Left lung (tissue), 10 donors: Measurements from ENCODE around the gene AADACL4. TPM values are rescaled to one million over a fixed set of nuclear protein-coding genes. Genes with fewer than 3 reads are reported as not detected.

Experiments used
- ATAC-seq: fragments of 200-7000 bp; cut with Tn5 transposase; one replicate; pipeline ENCODE4 v1.9.1; 2020; ENCODE audit warnings: moderate library complexity
- DNase-seq, 4 donors: peaks; one replicate each; pipeline ENCODE4 v3.0.0-alpha.2; 2013 to 2020
- H3K27ac ChIP-seq, 2 donors: fragments of 200-600 bp; sonication (generic) in 1 of 2; one replicate each; pipeline versions ENCODE4 v1.5.0 to v1.8.0; 2020 to 2021
- H3K27me3 ChIP-seq, 2 donors: fragments of 200-600 bp; sonication (generic) in 1 of 2; one replicate each; pipeline versions ENCODE4 v1.5.0 to v1.8.0; 2020 to 2021
- H3K36me3 ChIP-seq, 2 donors: fragments of 200-600 bp; sonication (generic) in 1 of 2; one replicate each; pipeline versions ENCODE4 v1.5.0 to v1.8.0; 2020 to 2021
- H3K4me1 ChIP-seq, 2 donors: fragments of 200-600 bp; one replicate each; pipeline ENCODE4 v1.8.0; 2021
- H3K4me3 ChIP-seq, 2 donors: fragments of 200-600 bp; sonication (generic) in 1 of 2; one replicate each; pipeline versions ENCODE4 v1.5.0 to v1.8.0; 2020 to 2021; ENCODE audit warnings: mild to moderate bottlenecking in 1 of 2
- H3K9me3 ChIP-seq, 2 donors: fragments of 200-600 bp; sonication (generic) in 1 of 2; one replicate each; pipeline versions ENCODE4 v1.5.0 to v1.8.0; 2020 to 2021
- intact Hi-C, 2 donors: fragments of 100-400 bp; cut with DNase I; formaldehyde crosslinking; loops; one replicate each; pipeline versions ENCODE4 v1.11.2 to v1.14.2; 2022
- polyA plus RNA-seq, 6 donors: library from polyadenylated mRNA; unstranded; fragments of 120-200 nt; gene quantifications; one replicate each; pipeline ENCODE4 v1.2.1, GENCODE V29; 2013; ENCODE audit not compliant: insufficient read length in 6 of 6
- total RNA-seq, 2 donors: library from RNA; stranded (reverse); fragmentation: NEBNext Ultra II Directional; extraction: Animal tissue kit (Norgen Biotek cat#: 25700); gene quantifications; one replicate each; pipeline ENCODE4 v1.2.1, GENCODE V29; 2021
- TF ChIP-seq, protein P1 (sequence below), 2 donors: fragments of 200-600 bp; sonication (generic) in 1 of 2; IDR thresholded peaks; one replicate each; pipeline versions ENCODE4 v1.5.0 to v1.8.0; 2021; ENCODE audit warnings: antibody characterized with exemption in 2 of 2
- donor health status: DM: no; HTN: yes; CAD: no.
- donor health status: DM: no; HTN: no; CAD: no.

The AADACL4 gene
- total and polyA plus RNA-seq, 8 donors: 0.10 to 0.11 TPM; not detected in 6

DNA sequence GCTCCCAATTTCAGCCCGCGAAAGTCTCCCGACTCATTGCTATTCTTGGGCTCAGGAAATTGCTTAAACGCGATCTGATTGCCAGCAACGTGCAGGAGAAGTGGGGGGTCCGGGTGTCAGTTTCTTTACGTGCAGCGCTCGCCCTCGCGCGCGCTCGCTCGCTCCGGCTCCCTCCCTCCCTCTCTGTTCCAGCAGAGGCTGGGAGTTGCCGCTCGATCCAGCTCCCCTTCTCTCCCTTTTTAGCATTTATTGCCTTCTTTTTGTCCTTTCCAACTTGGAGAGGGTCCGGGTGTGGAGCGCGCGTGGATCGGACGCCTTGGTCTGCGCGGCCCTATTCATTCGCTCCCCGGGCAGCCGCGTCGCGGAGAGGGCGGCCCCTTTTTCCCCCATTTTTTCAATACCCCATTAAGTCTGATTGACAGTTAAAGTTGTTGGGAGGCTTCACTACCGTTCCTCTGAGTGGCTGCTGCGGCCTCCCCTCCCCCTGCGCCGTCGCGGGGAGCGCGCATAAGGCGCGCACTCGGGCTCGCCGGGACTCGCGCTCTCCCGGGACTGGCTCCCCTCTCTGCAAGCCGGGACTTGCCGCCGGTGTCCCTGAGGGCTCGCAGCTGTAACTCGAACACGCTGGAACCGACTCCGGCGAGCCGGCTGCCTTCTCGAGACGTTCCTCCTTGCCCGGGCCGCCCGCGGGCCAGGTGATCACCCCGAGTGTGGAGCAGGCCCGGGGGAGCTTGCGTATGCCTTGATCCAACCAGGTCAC lies 25.8 kb upstream of the AADACL4 start, which contains the start of gene DHRS3:
TSS of gene DHRS3 (minus strand) at position 310 of the 760 bp plus-strand sequence. CDS start 862 bp downstream, outside the sequence.
- DNase-seq: peak; percentile 83 to 96 (median 92)
- H3K4me1 ChIP-seq: peaks cover 22 to 77% of the 10 kb centered on the region in 2 donors
- intact Hi-C loops: no loop called here

DNA sequence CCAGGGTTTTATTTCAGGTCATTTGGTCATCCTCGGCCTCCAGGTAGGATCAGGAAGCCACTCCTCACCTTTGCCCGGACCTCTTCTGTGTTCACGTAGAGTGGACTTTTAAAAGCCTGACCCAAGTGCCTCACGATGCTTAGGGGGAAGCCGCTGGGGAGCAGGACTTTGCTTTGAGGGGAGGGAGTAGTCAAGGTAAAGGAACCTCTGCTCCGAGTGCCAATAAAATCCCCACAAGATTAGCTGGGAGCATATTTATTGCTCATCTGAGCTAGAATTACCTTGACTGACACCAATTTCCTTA lies 25.3 kb upstream of the AADACL4 start:
- H3K27me3 ChIP-seq: peaks cover 0 to 40% of the 10 kb centered on the region in 2 donors
- no peaks in the 10 kb centered on the region for H3K36me3 ChIP-seq
- no peak for ATAC-seq
- no peak for DNase-seq
- no peaks in the 10 kb centered on the region for H3K9me3 ChIP-seq
- H3K27ac ChIP-seq: peak overlapping the region; percentile 80 to 93
- H3K4me3 ChIP-seq: peak overlapping the region; percentile 74 to 76
- peaks cover 22 to 74% of the 10 kb centered on the region in 2 donors for H3K4me1 ChIP-seq
- TF ChIP-seq, protein P1, sequence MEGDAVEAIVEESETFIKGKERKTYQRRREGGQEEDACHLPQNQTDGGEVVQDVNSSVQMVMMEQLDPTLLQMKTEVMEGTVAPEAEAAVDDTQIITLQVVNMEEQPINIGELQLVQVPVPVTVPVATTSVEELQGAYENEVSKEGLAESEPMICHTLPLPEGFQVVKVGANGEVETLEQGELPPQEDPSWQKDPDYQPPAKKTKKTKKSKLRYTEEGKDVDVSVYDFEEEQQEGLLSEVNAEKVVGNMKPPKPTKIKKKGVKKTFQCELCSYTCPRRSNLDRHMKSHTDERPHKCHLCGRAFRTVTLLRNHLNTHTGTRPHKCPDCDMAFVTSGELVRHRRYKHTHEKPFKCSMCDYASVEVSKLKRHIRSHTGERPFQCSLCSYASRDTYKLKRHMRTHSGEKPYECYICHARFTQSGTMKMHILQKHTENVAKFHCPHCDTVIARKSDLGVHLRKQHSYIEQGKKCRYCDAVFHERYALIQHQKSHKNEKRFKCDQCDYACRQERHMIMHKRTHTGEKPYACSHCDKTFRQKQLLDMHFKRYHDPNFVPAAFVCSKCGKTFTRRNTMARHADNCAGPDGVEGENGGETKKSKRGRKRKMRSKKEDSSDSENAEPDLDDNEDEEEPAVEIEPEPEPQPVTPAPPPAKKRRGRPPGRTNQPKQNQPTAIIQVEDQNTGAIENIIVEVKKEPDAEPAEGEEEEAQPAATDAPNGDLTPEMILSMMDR (IDR thresholded peaks at IDR 0.05): no peak
- intact Hi-C loops: no loop called here

More for the DNA sequence above, 25.8 kb upstream of the AADACL4 start, which contains the start of gene DHRS3:
- Histone ChIP-seq H3K4me3 (peak within 1 kb of the TSS; percentile 74 to 76), H3K27ac (peak within 1 kb of the TSS; percentile 80 to 93), H3K9me3 (no peaks in the 10 kb centered on the region), H3K36me3 (no peaks in the 10 kb centered on the region), H3K27me3 (peaks cover 0 to 40% of the 10 kb centered on the region in 2 donors)
- TF ChIP-seq, protein P1 (IDR thresholded peaks at IDR 0.05): no peak
- peak; percentile 77 for ATAC-seq

DNA sequence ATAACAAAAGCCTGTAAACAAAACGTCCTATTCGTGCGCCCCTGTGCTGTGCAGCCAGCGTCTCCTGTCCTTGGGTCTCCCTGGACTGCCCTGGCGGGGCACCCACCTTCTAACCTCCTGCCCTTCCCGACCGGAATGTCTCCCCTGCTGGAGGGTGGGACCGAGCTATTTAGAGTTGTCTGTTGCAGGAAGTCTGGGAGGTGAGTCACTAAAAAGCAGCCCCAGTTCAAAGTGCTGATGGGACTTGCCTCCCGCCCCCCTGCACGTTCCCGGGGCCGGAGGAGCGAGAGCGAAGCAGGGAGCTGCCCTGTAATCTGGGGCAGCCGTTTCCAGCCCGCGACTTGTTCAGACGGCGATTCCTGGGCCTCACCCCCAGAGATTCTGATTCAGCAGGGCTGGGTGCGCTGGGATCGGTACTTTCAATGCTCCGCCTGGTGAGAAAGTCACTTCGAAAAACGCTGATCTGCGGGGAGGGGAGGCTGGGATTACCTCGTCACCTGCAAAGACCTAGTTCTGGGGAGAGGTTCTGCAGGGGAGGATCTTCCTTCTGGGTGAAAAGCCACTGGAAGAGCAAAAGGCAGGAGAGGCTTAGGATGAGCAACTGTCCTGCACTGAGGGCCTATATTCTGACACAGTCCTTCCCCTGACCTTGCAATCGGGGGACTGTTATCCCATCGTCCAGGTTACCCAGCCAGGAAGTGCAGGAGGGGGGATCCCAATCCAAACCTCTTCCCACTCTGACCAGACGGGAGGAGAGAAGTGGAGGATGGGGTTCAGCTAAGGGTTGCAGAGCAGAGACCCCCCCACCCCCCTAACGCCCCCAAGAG lies 24.7 kb upstream of the AADACL4 start:
- TF ChIP-seq, protein P1 (IDR thresholded peaks at IDR 0.05): no peak
- intact Hi-C loops: no loop called here
- Histone ChIP-seq H3K4me1 (peaks cover 21 to 68% of the 10 kb centered on the region in 2 donors), H3K27me3 (peaks cover 0 to 40% of the 10 kb centered on the region in 2 donors), H3K27ac (peak overlapping the region; percentile 80 to 93), H3K4me3 (peak overlapping the region; percentile 74 to 76), H3K9me3 (no peaks in the 10 kb centered on the region), H3K36me3 (no peaks in the 10 kb centered on the region)
- peak in 3 of 4 donors; percentile 42 to 87 (median 78) for DNase-seq
- ATAC-seq: peak; percentile 52

DNA sequence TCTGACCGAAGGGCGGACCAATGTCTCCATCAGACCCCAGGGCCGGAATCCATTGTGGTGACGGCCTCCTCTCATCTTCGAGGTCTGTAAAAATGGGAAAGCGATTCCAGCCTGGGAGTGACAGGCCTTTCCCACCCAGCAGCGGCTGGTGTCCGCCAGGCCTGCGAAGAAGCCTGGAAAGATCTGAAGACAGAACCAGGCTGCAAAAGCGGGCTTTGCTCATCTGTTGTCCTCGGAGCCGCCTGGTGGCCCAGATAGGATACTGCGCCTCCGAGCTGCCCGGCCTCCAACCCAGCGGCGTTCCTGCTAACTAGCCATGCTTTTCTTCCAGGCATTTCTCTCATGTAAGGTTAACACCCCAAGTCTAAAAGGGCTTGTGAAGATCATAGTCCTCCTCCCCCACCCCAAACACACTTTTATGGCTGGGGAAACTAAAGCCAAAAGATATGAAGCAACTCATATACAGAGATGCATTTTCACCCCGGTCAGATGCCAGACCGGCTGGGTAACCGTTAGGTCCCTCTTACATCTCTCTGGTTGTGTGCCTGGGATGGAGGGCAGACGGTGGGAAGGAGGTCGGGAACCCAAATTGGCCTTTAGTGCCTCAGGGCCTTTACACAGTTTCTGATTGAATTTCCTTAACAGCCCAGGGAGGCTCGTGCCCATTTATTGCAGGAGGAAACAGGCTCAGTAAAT lies 23.9 kb upstream of the AADACL4 start:
- Histone ChIP-seq H3K4me1 (peaks cover 14 to 60% of the 10 kb centered on the region in 2 donors), H3K9me3 (no peaks in the 10 kb centered on the region), H3K4me3 (peak overlapping the region; percentile 74 to 76), H3K27ac (peak overlapping the region; percentile 80 to 93), H3K36me3 (no peaks in the 10 kb centered on the region), H3K27me3 (peaks cover 0 to 40% of the 10 kb centered on the region in 2 donors)
- DNase-seq (peak; percentile 80 to 91 (median 88)), ATAC-seq (peak; percentile 67)
- TF ChIP-seq, protein P1 (IDR thresholded peaks at IDR 0.05): peak; percentile 93 to 96
- intact Hi-C loops: no loop called here
